Activated CD4-positive, alpha-beta memory T cell treated with anti-CD3 and anti-CD28 coated beads, Interleukin-2, amount 10 ng/mL, durations not matched to agents 7 days and 5 days (primary cell): Measurements from ENCODE around the gene MATK. TPM values are rescaled to one million over a fixed set of nuclear protein-coding genes. Genes with fewer than 3 reads are reported as not detected.

Source experiments
- CTCF ChIA-PET: fragments of 350-600 bp; sonication (Branson Sonifier 250); formaldehyde crosslinking; loops from one replicate; lab custom pipeline; 2021; ENCODE audit warnings: antibody characterized with exemption, inconsistent platforms; lab: Charles Lee
- POLR2A ChIA-PET: fragments of 350-600 bp; sonication (Branson Sonifier 250); formaldehyde crosslinking; loops from one replicate; lab custom pipeline; 2021; ENCODE audit warnings: antibody characterized with exemption; lab: Charles Lee
- DNase-seq: peaks from one replicate; pipeline ENCODE4 v3.0.0-alpha.2; 2020
- H3K27ac Mint-ChIP-seq: one replicate; pipeline ENCODE4 v1.8.0; 2021; ENCODE audit warnings: mild to moderate bottlenecking, mixed read lengths
- H3K27me3 Mint-ChIP-seq: one replicate; pipeline ENCODE4 v1.8.0; 2021; ENCODE audit warnings: mixed read lengths
- H3K36me3 Mint-ChIP-seq: one replicate; pipeline ENCODE4 v1.8.0; 2021; ENCODE audit warnings: low read depth, mixed read lengths
- H3K4me1 Mint-ChIP-seq: one replicate; pipeline ENCODE4 v1.8.0; 2021; ENCODE audit warnings: mixed read lengths
- H3K4me3 Mint-ChIP-seq: one replicate; pipeline ENCODE4 v1.8.0; 2021; ENCODE audit warnings: mild to moderate bottlenecking, mixed read lengths
- H3K9me3 Mint-ChIP-seq: one replicate; pipeline ENCODE4 v1.8.0; 2021; ENCODE audit warnings: mixed read lengths
- total RNA-seq, 2 experiments: library from RNA; stranded (reverse); gene quantifications; one replicate each; pipeline ENCODE4 v1.2.3, GENCODE V29; 2021

The MATK gene
- total RNA-seq, 2 experiments from 2014 or later: 13.9 to 15.9 TPM

- no peaks in the 10 kb centered on the region for H3K9me3 Mint-ChIP-seq
- H3K27me3 Mint-ChIP-seq: no peaks in the 10 kb centered on the region
- no peaks in the 10 kb centered on the region for H3K36me3 Mint-ChIP-seq
- H3K4me3 Mint-ChIP-seq: no peak overlapping the region
- no peak overlapping the region for H3K27ac Mint-ChIP-seq
- CTCF ChIA-PET: interaction anchor here (1.8 kb wide), 1 partner anchor 30 kb away, joined by 4 read pairs; the partner anchor contains the start of gene MRPL54
- no peak for DNase-seq
- POLR2A ChIA-PET: no interaction called here
- H3K4me1 Mint-ChIP-seq: no peaks in the 10 kb centered on the region
These were observed 54.1 kb downstream of the MATK start for GRCh38 chr19:3732108-3732507.

GRCh38 chr19:3730457-3730958 is 55.7 kb downstream of the MATK start:
- DNase-seq: no peak
- Mint-ChIP-seq H3K4me1 (no peaks in the 10 kb centered on the region), H3K27me3 (no peaks in the 10 kb centered on the region)

More at GRCh38 chr19:3730457-3730958, 55.7 kb downstream of the MATK start:
- no peak overlapping the region for H3K4me3 Mint-ChIP-seq
- ChIA-PET CTCF (no interaction called here), POLR2A (no interaction called here)
- no peaks in the 10 kb centered on the region for H3K36me3 Mint-ChIP-seq
- H3K9me3 Mint-ChIP-seq: no peaks in the 10 kb centered on the region
- no peak overlapping the region for H3K27ac Mint-ChIP-seq

Other genes starting within 250 kb of the MATK start
- gene TEKTIP1, start 247.2 kb downstream of the MATK start, total RNA-seq: 1 to 10 TPM; 4.3 to 6.6 TPM
- gene MFSD12, start 228.8 kb downstream of the MATK start, total RNA-seq: 10 to 100 TPM; 51.4 to 55.1 TPM
- 10 to 100 TPM; 52.9 to 53.4 TPM for gene HMG20B, start 213.4 kb downstream of the MATK start, total RNA-seq
- under 1 TPM; 0.15 to 0.20 TPM for gene GIPC3, start 200.9 kb downstream of the MATK start, total RNA-seq
- under 1 TPM; 0.20 to 0.23 TPM for gene TBXA2R, start 179.5 kb downstream of the MATK start, total RNA-seq
- gene CACTIN, start 159.6 kb downstream of the MATK start, total RNA-seq: 10 to 100 TPM; 20.5 to 21.6 TPM
- gene PIP5K1C, start 85.9 kb downstream of the MATK start, total RNA-seq: 10 to 100 TPM; 18.3 to 19.6 TPM
- gene TJP3, start 78.0 kb downstream of the MATK start, total RNA-seq: 1 to 10 TPM; 1.4 to 1.7 TPM
- gene APBA3, start 24.7 kb downstream of the MATK start, total RNA-seq: 10 to 100 TPM; 55.8 to 64.7 TPM
- 10 to 100 TPM; 71.5 to 75.8 TPM for gene MRPL54, start 23.7 kb downstream of the MATK start, total RNA-seq
- not detected for gene RAX2, start 14.2 kb downstream of the MATK start, total RNA-seq
- gene ZFR2, start 82.7 kb upstream of the MATK start, total RNA-seq: under 1 TPM; 0.28 to 0.35 TPM
- gene ATCAY, start 94.3 kb upstream of the MATK start, total RNA-seq: not detected
- not detected for gene NMRK2, start 146.7 kb upstream of the MATK start, total RNA-seq
- 10 to 100 TPM; 41.3 to 42.7 TPM for gene DAPK3, start 184.7 kb upstream of the MATK start, total RNA-seq
- 1,000 to 10,000 TPM; 1,543 to 1,592 TPM for gene EEF2, start 199.1 kb upstream of the MATK start, total RNA-seq
- 10 to 100 TPM; 28.6 to 33.2 TPM for gene PIAS4, start 221.4 kb upstream of the MATK start, total RNA-seq